GM18498 (cell line): ENCODE measurements around the gene SUN5.
"Not testable (repeated sequence)": the region's sequence is repeated elsewhere in the genome, so short reads cannot be mapped to it uniquely, and the experiment has no call there.

Source experiments
- ATAC-seq: cut with Tn5 transposase; IDR thresholded peaks from one replicate; pipeline ENCODE4 v1.9.1; 2021; ENCODE audit warnings: mild to moderate bottlenecking, moderate library complexity; ENCODE audit not compliant: unreplicated experiment

SUN5 gene

GRCh38 chr20:33004141-33004751 is at the start of gene SUN5:
Gene SUN5 (minus strand): TSS chr20:33004433. CDS start chr20:33004340, 93 bp downstream.
- ATAC-seq, result no peak

GRCh38 chr20:33053291-33054106 is 49.3 kb upstream of the SUN5 start, which contains the start of gene BPIFB3:
Gene BPIFB3 (plus strand): TSS chr20:33053903. CDS start chr20:33055436, 1,533 bp downstream.
- ATAC-seq, result no peak

- no peak for ATAC-seq
Observed at GRCh38 chr20:33051333-33051732, 47.1 kb upstream of the SUN5 start.

- ATAC-seq, result no peak
Observed at GRCh38 chr20:33046412-33046811, 42.2 kb upstream of the SUN5 start.

- ATAC-seq, result not testable (repeated sequence)
Observed at GRCh38 chr20:33045129-33045721, 41.0 kb upstream of the SUN5 start.

GRCh38 chr20:33043731-33044181 is 39.5 kb upstream of the SUN5 start:
- no peak for ATAC-seq

- ATAC-seq, result no peak
Observed at GRCh38 chr20:33042983-33043730, 38.9 kb upstream of the SUN5 start.

- no peak for ATAC-seq
Observed at GRCh38 chr20:33042430-33042829, 38.2 kb upstream of the SUN5 start.

GRCh38 chr20:33038243-33038642 is 34.0 kb upstream of the SUN5 start:
- no peak for ATAC-seq

- no peak for ATAC-seq
Observed at GRCh38 chr20:33037456-33037855, 33.2 kb upstream of the SUN5 start.

- ATAC-seq, result no peak
Observed at GRCh38 chr20:33034901-33035492, 30.8 kb upstream of the SUN5 start.

- no peak for ATAC-seq
Observed at GRCh38 chr20:33034115-33034514, 29.9 kb upstream of the SUN5 start.

- no peak for ATAC-seq
Observed at GRCh38 chr20:33033381-33033780, 29.1 kb upstream of the SUN5 start.

GRCh38 chr20:33032555-33032954 is 28.3 kb upstream of the SUN5 start:
- ATAC-seq, result no peak

- ATAC-seq, result no peak
Observed at GRCh38 chr20:33031531-33031930, 27.3 kb upstream of the SUN5 start, which contains the start of gene BPIFB6. Gene BPIFB6 (plus strand): TSS chr20:33031648. CDS start chr20:33031648, 0 bp downstream.

- no peak for ATAC-seq
Observed at GRCh38 chr20:33030569-33030968, 26.3 kb upstream of the SUN5 start.

- ATAC-seq, result no peak
Observed at GRCh38 chr20:33030076-33030475, 25.8 kb upstream of the SUN5 start.

GRCh38 chr20:33028875-33029274 is 24.6 kb upstream of the SUN5 start:
- no peak for ATAC-seq

- no peak for ATAC-seq
Observed at GRCh38 chr20:33027769-33028751, 23.8 kb upstream of the SUN5 start.
